Activated T-helper 2 cell treated with anti-CD3 and anti-CD28 coated beads, Interferon-gamma antibody, Interleukin-2, Interleukin-4, amounts not matched to agents 10 μg/mL and 5 μg/mL and 100 μg/mL, durations not matched to agents 14 hours and 24 hours and 36 hours (primary cell): ENCODE results near the gene ICOS. TPM values are rescaled to one million over a fixed set of nuclear protein-coding genes. Genes with fewer than 3 reads are reported as not detected.
"Not testable (repeated sequence)": the region's sequence is repeated elsewhere in the genome, so short reads cannot be mapped to it uniquely, and the experiment has no call there.

ENCODE experiments used
- DNase-seq: peaks from one replicate; pipeline ENCODE4 v3.0.0; 2021; ENCODE audit warnings: low spot score
- H3K27ac Mint-ChIP-seq: one replicate; pipeline ENCODE4 v1.8.0; 2021; ENCODE audit warnings: mixed read lengths
- H3K27me3 Mint-ChIP-seq: one replicate; pipeline ENCODE4 v1.8.0; 2021; ENCODE audit warnings: low read depth, mixed read lengths
- H3K36me3 Mint-ChIP-seq: one replicate; pipeline ENCODE4 v1.8.0; 2021; ENCODE audit warnings: low read depth, mixed read lengths
- H3K4me1 Mint-ChIP-seq: one replicate; pipeline ENCODE4 v1.8.0; 2021; ENCODE audit warnings: low read depth, mixed read lengths
- H3K4me3 Mint-ChIP-seq: one replicate; pipeline ENCODE4 v1.8.0; 2021; ENCODE audit warnings: low read depth, mild to moderate bottlenecking, moderate library complexity, mixed read lengths
- H3K9me3 Mint-ChIP-seq: one replicate; pipeline ENCODE4 v1.8.0; 2021; ENCODE audit warnings: mixed read lengths
- intact Hi-C: fragments of 100-400 bp; cut with micrococcal nuclease; formaldehyde crosslinking; loops from one replicate; pipeline ENCODE4 v1.15.1; 2023
- total RNA-seq: library from RNA; stranded (reverse); gene quantifications from 2 replicates; pipeline ENCODE4 v1.2.3, GENCODE V29; 2022

The ICOS gene
- total RNA-seq, 1 donor from 2014 or later, result 76.2 TPM

GRCh38 chr2:203951366-203951902 is 14.9 kb downstream of the ICOS start:
- intact Hi-C loops, result loop anchor here (1.0 kb wide), 4 partner anchors 10 to 68 kb away; no protein-coding TSS in a partner anchor
- Mint-ChIP-seq H3K4me1 (peaks cover 71% of the 10 kb centered on the region), H3K27me3 (no peaks in the 10 kb centered on the region), H3K27ac (peak overlapping the region; percentile 81), H3K4me3 (peak overlapping the region; percentile 81), H3K36me3 (peaks cover 69% of the 10 kb centered on the region), H3K9me3 (no peaks in the 10 kb centered on the region)
- DNase-seq, result peak; percentile 40

- Mint-ChIP-seq H3K27ac (peak overlapping the region; percentile 63), H3K4me1 (peaks cover 18% of the 10 kb centered on the region), H3K27me3 (no peaks in the 10 kb centered on the region), H3K9me3 (no peaks in the 10 kb centered on the region), H3K36me3 (peaks cover 77% of the 10 kb centered on the region), H3K4me3 (no peak overlapping the region)
- intact Hi-C loops, result no loop called here
- no peak for DNase-seq
Measured at GRCh38 chr2:203959265-203959664, 22.7 kb downstream of the ICOS start.

- Mint-ChIP-seq H3K36me3 (peaks cover 73% of the 10 kb centered on the region), H3K9me3 (no peaks in the 10 kb centered on the region), H3K27ac (no peak overlapping the region), H3K27me3 (no peaks in the 10 kb centered on the region), H3K4me3 (no peak overlapping the region), H3K4me1 (peaks cover 15% of the 10 kb centered on the region)
- no peak for DNase-seq
- intact Hi-C loops, result no loop called here
Measured at GRCh38 chr2:203959672-203960071, 23.1 kb downstream of the ICOS start.

DNA sequence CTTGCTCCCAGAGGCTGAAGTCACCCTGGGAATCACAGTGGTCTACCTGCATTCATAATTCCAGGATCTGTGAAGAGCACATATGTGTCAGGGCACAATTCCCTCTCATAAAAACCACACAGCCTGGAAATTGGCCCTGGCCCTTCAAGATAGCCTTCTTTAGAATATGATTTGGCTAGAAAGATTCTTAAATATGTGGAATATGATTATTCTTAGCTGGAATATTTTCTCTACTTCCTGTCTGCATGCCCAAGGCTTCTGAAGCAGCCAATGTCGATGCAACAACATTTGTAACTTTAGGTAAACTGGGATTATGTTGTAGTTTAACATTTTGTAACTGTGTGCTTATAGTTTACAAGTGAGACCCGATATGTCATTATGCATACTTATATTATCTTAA is 24.2 kb downstream of the ICOS start:
- H3K9me3 Mint-ChIP-seq, result no peaks in the 10 kb centered on the region
- no peak overlapping the region for H3K4me3 Mint-ChIP-seq
- intact Hi-C loops, result no loop called here
- H3K4me1 Mint-ChIP-seq, result peaks cover 11% of the 10 kb centered on the region
- peaks cover 61% of the 10 kb centered on the region for H3K36me3 Mint-ChIP-seq
- no peak overlapping the region for H3K27ac Mint-ChIP-seq
- DNase-seq, result no peak
- H3K27me3 Mint-ChIP-seq, result no peaks in the 10 kb centered on the region

DNA sequence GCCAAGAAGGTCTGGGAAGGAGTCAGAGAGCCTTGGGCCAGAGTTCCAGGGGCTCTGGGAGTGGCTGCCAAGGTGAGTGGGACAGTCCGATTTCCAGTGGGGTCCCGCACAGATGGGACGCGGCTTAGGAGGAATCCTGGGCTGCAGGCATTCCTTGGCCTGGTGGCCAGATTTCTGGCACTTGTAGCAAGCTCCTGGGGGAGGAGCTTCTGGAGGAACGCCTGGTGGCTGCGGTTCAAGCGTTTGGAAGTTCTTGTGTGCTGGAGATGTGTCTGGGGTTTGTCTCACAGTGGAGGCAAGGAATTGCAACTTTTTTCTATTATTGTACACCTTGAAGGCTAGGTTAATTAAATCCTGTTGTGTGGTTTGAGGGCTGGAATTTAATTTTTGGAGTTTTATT is 28.6 kb downstream of the ICOS start:
- H3K27ac Mint-ChIP-seq, H3K4me1 Mint-ChIP-seq, H3K9me3 Mint-ChIP-seq, H3K4me3 Mint-ChIP-seq, intact Hi-C loops, DNase-seq: not testable (repeated sequence)
- peaks cover 19% of the 10 kb centered on the region for H3K36me3 Mint-ChIP-seq
- peaks cover 16% of the 10 kb centered on the region for H3K27me3 Mint-ChIP-seq

- no peak for DNase-seq
- H3K4me3 Mint-ChIP-seq, result no peak overlapping the region
- no peaks in the 10 kb centered on the region for H3K9me3 Mint-ChIP-seq
- H3K36me3 Mint-ChIP-seq, result no peaks in the 10 kb centered on the region
- intact Hi-C loops, result no loop called here
- peaks cover 15% of the 10 kb centered on the region for H3K4me1 Mint-ChIP-seq
- H3K27me3 Mint-ChIP-seq, result peaks cover 28% of the 10 kb centered on the region
- H3K27ac Mint-ChIP-seq, result no peak overlapping the region
Measured at GRCh38 chr2:203971251-203971650, 34.7 kb downstream of the ICOS start.

GRCh38 chr2:203972066-203972465 is 35.5 kb downstream of the ICOS start:
- H3K4me1 Mint-ChIP-seq, result peaks cover 15% of the 10 kb centered on the region
- no peak overlapping the region for H3K27ac Mint-ChIP-seq
- no peak overlapping the region for H3K4me3 Mint-ChIP-seq

DNA sequence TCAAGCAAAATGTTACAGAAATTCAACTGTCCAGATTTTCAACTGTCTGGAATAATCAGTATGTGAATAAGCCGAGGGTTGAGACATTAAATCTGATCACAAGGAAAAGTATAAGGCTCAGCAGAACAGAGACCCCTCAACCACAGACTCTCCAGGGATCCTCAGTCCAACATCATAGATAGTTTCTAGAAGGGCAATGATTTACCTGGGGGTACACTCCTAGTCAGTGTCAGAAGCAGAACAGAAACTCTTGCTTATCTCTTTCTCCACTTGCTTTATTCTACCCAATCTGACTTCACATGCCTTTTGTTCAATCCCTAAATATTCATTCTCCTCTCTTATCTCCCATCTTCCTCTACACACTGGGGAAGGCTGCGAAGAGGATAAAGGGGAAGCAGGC is 36.4 kb downstream of the ICOS start:
- no peak for DNase-seq
- intact Hi-C loops, result loop anchor here (1.0 to 2.0 kb wide), 4 partner anchors 15 to 46 kb away; no protein-coding TSS in a partner anchor
- H3K4me3 Mint-ChIP-seq, result no peak overlapping the region
- H3K36me3 Mint-ChIP-seq, result no peaks in the 10 kb centered on the region
- no peak overlapping the region for H3K27ac Mint-ChIP-seq
- H3K27me3 Mint-ChIP-seq, result peaks cover 26% of the 10 kb centered on the region
- no peaks in the 10 kb centered on the region for H3K9me3 Mint-ChIP-seq
- peaks cover 15% of the 10 kb centered on the region for H3K4me1 Mint-ChIP-seq

More at GRCh38 chr2:203972066-203972465, 35.5 kb downstream of the ICOS start:
- H3K27me3 Mint-ChIP-seq, result peaks cover 26% of the 10 kb centered on the region
- no peaks in the 10 kb centered on the region for H3K36me3 Mint-ChIP-seq
- no peak for DNase-seq
- no peaks in the 10 kb centered on the region for H3K9me3 Mint-ChIP-seq
- intact Hi-C loops, result loop anchor here (2.0 kb wide), 1 partner anchor 23 kb away; no protein-coding TSS in a partner anchor

GRCh38 chr2:203973676-203974075 is 37.1 kb downstream of the ICOS start:
- H3K36me3 Mint-ChIP-seq, result no peaks in the 10 kb centered on the region
- H3K4me1 Mint-ChIP-seq, result peaks cover 18% of the 10 kb centered on the region
- no peak overlapping the region for H3K4me3 Mint-ChIP-seq
- H3K27me3 Mint-ChIP-seq, result peaks cover 23% of the 10 kb centered on the region
- no peak overlapping the region for H3K27ac Mint-ChIP-seq
- H3K9me3 Mint-ChIP-seq, result no peaks in the 10 kb centered on the region
- no peak for DNase-seq
- intact Hi-C loops, result loop anchor here (1.0 to 2.0 kb wide), 4 partner anchors 15 to 46 kb away; no protein-coding TSS in a partner anchor

GRCh38 chr2:203975912-203976311 is 39.3 kb downstream of the ICOS start:
- Mint-ChIP-seq H3K4me3 (no peak overlapping the region), H3K9me3 (no peaks in the 10 kb centered on the region), H3K27me3 (peaks cover 13% of the 10 kb centered on the region), H3K27ac (no peak overlapping the region), H3K4me1 (peaks cover 23% of the 10 kb centered on the region), H3K36me3 (no peaks in the 10 kb centered on the region)
- no peak for DNase-seq
- intact Hi-C loops, result no loop called here

- intact Hi-C loops, result loop anchor here (2.0 kb wide), 1 partner anchor 17 kb away; no protein-coding TSS in a partner anchor
Measured at GRCh38 chr2:203982276-203982675, 45.7 kb downstream of the ICOS start.

DNA sequence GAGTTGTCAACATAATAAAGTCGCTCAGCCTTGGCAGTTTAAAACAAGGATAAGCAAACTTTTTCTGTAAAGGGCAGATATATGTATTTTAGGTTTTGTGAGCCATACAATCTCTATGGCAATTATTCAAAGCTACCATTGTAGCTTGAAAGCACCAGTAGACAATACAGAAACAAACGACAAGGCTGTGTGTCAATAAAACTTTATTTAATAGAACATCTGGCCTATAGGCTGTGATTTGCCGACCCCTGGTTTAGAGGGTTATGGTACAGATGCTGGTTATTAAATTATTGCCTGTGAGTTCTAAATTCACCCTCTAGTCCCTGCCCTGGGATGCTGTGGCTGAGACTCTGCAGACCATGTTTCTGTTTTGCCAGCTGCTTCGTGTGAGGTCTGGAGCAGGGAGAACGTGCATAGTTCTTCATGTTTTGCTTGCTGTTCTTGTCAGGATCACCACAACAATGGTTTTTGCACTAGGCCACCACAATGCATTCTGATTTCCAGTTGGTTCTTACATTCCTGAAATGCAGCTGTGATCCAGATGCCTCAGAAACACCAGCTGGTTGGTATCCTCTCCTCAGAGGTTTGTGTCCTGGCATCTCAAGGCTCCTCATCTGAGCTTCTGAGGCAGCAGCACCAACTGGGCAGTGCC is 46.6 kb downstream of the ICOS start:
- H3K9me3 Mint-ChIP-seq, result peaks cover 18% of the 10 kb centered on the region
- no peak overlapping the region for H3K27ac Mint-ChIP-seq
- intact Hi-C loops, result loop anchor here (2.0 kb wide), 1 partner anchor 16 kb away; no protein-coding TSS in a partner anchor
- no peaks in the 10 kb centered on the region for H3K36me3 Mint-ChIP-seq
- peaks cover 39% of the 10 kb centered on the region for H3K4me1 Mint-ChIP-seq
- no peak overlapping the region for H3K4me3 Mint-ChIP-seq
- no peak for DNase-seq
- peaks cover 3% of the 10 kb centered on the region for H3K27me3 Mint-ChIP-seq

More at GRCh38 chr2:203982276-203982675, 45.7 kb downstream of the ICOS start:
- no peak overlapping the region for H3K4me3 Mint-ChIP-seq
- H3K9me3 Mint-ChIP-seq, result peaks cover 18% of the 10 kb centered on the region
- peaks cover 3% of the 10 kb centered on the region for H3K27me3 Mint-ChIP-seq
- no peak overlapping the region for H3K27ac Mint-ChIP-seq
- H3K4me1 Mint-ChIP-seq, result peaks cover 32% of the 10 kb centered on the region
- DNase-seq, result no peak
- no peaks in the 10 kb centered on the region for H3K36me3 Mint-ChIP-seq

DNA sequence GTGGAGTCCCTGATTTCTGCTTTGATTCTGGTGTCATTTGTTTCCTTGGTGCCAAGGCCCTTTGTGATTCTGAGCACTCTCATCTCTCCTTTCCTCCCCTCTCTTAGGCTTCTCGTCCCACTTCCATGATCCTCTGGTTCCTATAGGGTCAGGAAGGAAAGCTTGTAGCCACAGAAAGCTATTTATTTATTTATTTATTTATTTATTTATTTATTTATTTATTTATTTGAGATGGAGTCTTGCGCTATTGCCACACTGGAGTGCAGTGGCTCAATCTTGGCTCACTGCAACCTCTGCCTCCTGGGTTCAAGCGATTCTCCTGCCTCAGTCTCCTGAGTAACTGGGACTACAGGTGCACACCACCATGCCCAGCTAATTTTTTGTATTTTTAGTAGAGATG is 49.4 kb downstream of the ICOS start:
- not testable (repeated sequence) for H3K27me3 Mint-ChIP-seq

More for the DNA sequence above, 49.4 kb downstream of the ICOS start:
- DNase-seq, H3K27ac Mint-ChIP-seq, H3K36me3 Mint-ChIP-seq, H3K4me3 Mint-ChIP-seq: not testable (repeated sequence)
- intact Hi-C loops, result loop anchor here (5.0 kb wide), 1 partner anchor 36 kb away; no protein-coding TSS in a partner anchor
- H3K9me3 Mint-ChIP-seq, result peaks cover 18% of the 10 kb centered on the region
- H3K4me1 Mint-ChIP-seq, result peaks cover 47% of the 10 kb centered on the region
